Effector memory CD8-positive, alpha-beta T cell (primary cell): ENCODE data around the gene CEACAM3.

Source experiments
- ATAC-seq: fragments of 150-1000 bp; cut with Tn5 transposase; replicated peaks from 2 replicates; pipeline ENCODE4 v1.10.0; 2021; ENCODE audit warnings: mild to moderate bottlenecking, moderate library complexity
- DNase-seq, 3 experiments: peaks; one replicate each; pipeline ENCODE4 v3.0.0; 2021
- H3K27ac Mint-ChIP-seq, 2 donors: one replicate each; pipeline ENCODE4 v1.8.0; 2022; ENCODE audit warnings: mild to moderate bottlenecking in 2 of 2, mixed read lengths in 2 of 2, moderate library complexity in 2 of 2
- H3K27me3 Mint-ChIP-seq, 2 donors: one replicate each; pipeline ENCODE4 v1.8.0; 2022; ENCODE audit warnings: mixed read lengths in 2 of 2
- H3K36me3 Mint-ChIP-seq: one replicate; pipeline ENCODE4 v1.8.0; 2022; ENCODE audit warnings: mild to moderate bottlenecking, moderate library complexity, mixed read lengths; ENCODE audit not compliant: insufficient read depth
- H3K4me1 Mint-ChIP-seq, 2 donors: one replicate each; pipeline ENCODE4 v1.8.0; 2022; ENCODE audit warnings: low read depth in 2 of 2, mixed read lengths in 2 of 2
- H3K4me3 Mint-ChIP-seq, 2 donors: one replicate each; pipeline ENCODE4 v1.8.0; 2022; ENCODE audit warnings: mild to moderate bottlenecking in 2 of 2, mixed read lengths in 2 of 2, moderate library complexity in 2 of 2
- H3K9me3 Mint-ChIP-seq, 2 donors: one replicate each; pipeline ENCODE4 v1.8.0; 2022; ENCODE audit warnings: mixed read lengths in 2 of 2

The CEACAM3 gene

DNA sequence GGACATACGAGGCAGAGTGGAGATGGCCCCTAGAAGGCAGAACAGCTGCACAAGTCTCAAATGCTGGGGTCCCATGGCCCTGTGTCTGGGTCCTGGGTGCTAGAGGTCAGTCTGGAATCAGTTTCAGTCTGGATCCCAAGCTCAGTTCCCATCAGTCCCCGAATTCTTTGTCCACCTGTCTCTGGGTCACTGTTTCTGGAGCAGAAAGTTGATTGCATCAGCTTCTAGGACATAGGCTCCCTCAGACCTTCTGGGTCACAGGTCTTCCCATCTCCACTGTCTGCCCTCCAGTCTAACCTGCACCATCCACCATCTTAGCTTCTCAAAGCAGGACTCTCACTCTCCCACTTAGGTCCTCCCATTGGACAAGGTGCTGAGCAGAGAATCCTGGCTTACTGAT is 42.8 kb downstream of the CEACAM3 start:
- Mint-ChIP-seq H3K9me3 (no peaks in the 10 kb centered on the region), H3K27me3 (peaks cover 42 to 60% of the 10 kb centered on the region in 2 donors), H3K36me3 (no peaks in the 10 kb centered on the region), H3K4me1 (no peaks in the 10 kb centered on the region), H3K4me3 (no peak overlapping the region), H3K27ac (no peak overlapping the region)
- DNase-seq, result no peak
- no peak for ATAC-seq

DNA sequence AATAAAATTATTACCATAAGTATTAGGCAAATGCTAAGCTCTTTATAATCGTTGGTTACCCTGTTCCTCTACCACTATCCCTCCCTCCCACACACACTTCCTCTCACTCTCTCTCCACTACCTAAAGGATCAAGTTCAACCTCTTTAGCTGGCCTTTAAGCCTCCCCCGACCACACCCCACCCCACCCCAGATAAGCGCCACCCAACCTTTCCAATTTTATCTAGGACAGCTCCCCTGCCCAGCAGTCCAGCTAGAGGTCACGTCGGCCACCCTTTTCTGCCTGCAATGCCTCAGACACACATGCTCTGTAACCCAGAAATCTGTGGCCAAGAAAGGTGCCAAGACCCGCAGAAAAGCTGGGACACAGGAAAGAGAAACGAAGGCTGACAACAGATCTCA is 47.0 kb downstream of the CEACAM3 start:
- H3K27ac Mint-ChIP-seq, result peak overlapping the region in 1 of 2 donors; percentile 8
- H3K4me3 Mint-ChIP-seq, result no peak overlapping the region
- H3K27me3 Mint-ChIP-seq, result peaks cover 12 to 29% of the 10 kb centered on the region in 2 donors
- no peak for DNase-seq
- H3K4me1 Mint-ChIP-seq, result no peaks in the 10 kb centered on the region
- H3K36me3 Mint-ChIP-seq, result no peaks in the 10 kb centered on the region
- no peak for ATAC-seq
- no peaks in the 10 kb centered on the region for H3K9me3 Mint-ChIP-seq

DNA sequence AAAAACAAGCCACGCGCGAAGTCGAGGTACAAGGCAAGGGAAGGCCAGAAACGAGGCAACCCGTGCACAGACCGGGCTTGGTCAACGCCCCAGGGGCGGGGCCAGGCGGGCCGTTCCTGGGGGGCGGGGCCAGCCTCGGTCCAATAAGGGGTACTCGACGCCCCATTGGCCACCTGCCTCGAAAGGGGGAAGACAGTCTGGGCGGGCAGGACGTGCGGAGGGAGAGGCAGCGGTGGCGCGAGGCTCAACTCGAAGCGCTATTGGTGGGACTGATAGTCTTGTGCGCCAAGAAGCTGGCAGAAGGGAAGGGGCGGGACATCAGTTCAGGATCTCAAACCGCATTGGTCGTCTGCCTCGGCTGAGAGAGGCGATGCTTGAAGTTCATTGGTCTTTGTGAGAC is 48.2 kb downstream of the CEACAM3 start, which contains the start of gene LYPD4:
TSS of gene LYPD4 (minus strand) at position 83 of the 400 bp plus-strand sequence. CDS start 5,398 bp downstream, outside the sequence.
- H3K27me3 Mint-ChIP-seq, result peaks cover 0 to 27% of the 10 kb centered on the region in 2 donors
- no peaks in the 10 kb centered on the region for H3K4me1 Mint-ChIP-seq
- no peak within 1 kb of the TSS for H3K4me3 Mint-ChIP-seq
- ATAC-seq (no peak), DNase-seq (no peak)
- no peaks in the 10 kb centered on the region for H3K9me3 Mint-ChIP-seq
- H3K36me3 Mint-ChIP-seq, result no peaks in the 10 kb centered on the region
- peak within 1 kb of the TSS in 1 of 2 donors; percentile 8 for H3K27ac Mint-ChIP-seq

DNA sequence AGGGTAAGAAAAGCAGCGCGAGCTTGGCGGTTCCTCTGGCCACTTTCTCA is 48.4 kb downstream of the CEACAM3 start, which contains the start of gene DMRTC2:
TSS of gene DMRTC2 (plus strand) at position 42 of the 50 bp plus-strand sequence. CDS start 2,387 bp downstream, outside the sequence.
- Mint-ChIP-seq H3K27me3 (peaks cover 0 to 24% of the 10 kb centered on the region in 2 donors), H3K4me1 (no peaks in the 10 kb centered on the region), H3K36me3 (no peaks in the 10 kb centered on the region), H3K4me3 (no peak within 1 kb of the TSS), H3K27ac (no peak within 1 kb of the TSS), H3K9me3 (no peaks in the 10 kb centered on the region)
- ATAC-seq (no peak), DNase-seq (no peak)

DNA sequence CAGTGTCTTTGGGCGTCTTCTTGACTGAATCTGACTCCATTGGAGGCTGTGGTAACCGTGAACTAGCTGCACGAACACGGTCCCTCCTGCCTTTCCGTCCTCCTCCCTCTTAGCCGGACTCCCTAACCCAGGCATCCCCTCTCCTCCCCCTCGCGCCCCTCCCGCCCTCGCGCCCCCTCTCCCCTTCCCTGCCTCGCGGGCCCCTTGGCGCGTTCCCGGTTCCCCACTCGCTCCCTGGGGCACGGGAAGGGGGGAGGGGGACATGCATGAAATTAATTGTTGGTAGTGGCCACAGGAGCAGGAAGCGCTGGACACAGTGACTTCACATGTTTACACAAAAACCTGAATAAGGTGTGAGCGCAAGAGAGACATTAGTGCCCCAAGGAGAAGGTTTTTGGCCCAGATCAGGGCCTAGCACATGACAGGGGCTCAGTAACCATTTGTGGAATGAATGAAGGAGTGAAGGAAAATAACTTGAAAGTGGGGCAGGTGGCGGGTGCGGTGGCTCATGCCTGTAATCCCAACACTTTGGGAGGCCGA is 48.7 kb downstream of the CEACAM3 start:
- no peak for ATAC-seq
- no peaks in the 10 kb centered on the region for H3K36me3 Mint-ChIP-seq

DNA sequence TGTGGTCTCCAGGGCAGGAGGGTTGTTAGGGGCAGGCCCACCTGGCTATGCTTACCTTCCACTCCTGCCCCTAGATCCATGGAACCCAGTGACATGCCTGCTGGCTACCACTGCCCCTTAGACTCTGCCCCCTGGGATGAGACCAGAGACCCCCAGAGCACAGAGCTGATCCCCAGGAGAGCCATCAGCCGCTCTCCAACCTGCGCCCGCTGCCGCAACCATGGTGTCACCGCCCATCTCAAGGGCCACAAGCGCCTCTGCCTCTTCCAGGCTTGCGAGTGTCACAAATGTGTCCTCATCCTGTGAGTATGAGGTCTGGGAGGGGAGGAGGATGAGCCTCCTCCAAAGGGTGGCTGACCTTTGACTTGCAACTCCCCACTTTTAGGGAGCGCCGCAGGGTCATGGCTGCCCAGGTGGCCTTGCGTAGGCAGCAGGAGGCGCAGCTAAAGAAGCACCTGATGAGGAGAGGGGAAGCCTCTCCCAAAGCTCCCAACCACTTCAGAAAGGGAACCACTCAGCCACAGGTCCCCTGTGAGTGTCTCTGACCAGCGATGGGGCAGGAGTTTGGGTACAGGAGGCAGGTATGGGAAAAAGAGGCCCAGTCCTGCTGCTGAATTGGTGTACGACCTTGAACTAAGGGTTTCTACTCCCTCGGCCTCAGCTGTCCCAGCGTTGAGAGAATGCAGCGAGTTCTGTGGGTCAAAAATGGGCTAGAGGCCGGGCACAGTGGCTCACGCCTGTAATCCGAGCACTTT is 51.1 kb downstream of the CEACAM3 start:
- no peak overlapping the region for H3K4me3 Mint-ChIP-seq
- ATAC-seq, result no peak
- no peaks in the 10 kb centered on the region for H3K9me3 Mint-ChIP-seq
- DNase-seq, result no peak
- no peaks in the 10 kb centered on the region for H3K4me1 Mint-ChIP-seq
- peaks cover 5 to 37% of the 10 kb centered on the region in 2 donors for H3K27me3 Mint-ChIP-seq
- H3K27ac Mint-ChIP-seq, result no peak overlapping the region
- no peaks in the 10 kb centered on the region for H3K36me3 Mint-ChIP-seq

More for the DNA sequence above, 48.7 kb downstream of the CEACAM3 start:
- peaks cover 0 to 21% of the 10 kb centered on the region in 2 donors for H3K27me3 Mint-ChIP-seq
- no peak overlapping the region for H3K4me3 Mint-ChIP-seq
- no peak overlapping the region for H3K27ac Mint-ChIP-seq
- H3K4me1 Mint-ChIP-seq, result no peaks in the 10 kb centered on the region
- H3K9me3 Mint-ChIP-seq, result no peaks in the 10 kb centered on the region
- DNase-seq, result no peak

DNA sequence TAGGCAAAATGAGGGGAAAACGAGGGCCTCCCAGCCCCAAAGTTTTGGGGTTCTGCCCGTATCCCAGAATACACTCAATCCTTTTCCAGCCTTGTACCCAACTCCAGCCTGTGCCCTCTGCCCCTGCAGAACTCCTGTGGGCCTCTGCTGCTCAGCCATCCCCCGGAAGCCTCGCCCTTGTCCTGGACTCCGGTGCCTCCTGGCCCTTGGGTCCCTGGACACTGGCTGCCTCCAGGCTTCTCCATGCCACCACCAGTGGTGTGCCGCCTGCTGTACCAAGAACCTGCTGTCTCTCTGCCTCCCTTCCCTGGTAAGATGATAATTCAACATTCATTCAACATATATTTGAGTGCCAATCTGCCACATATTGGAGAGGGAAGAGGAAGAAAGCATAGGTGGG is 52.3 kb downstream of the CEACAM3 start:
- no peaks in the 10 kb centered on the region for H3K9me3 Mint-ChIP-seq
- H3K27ac Mint-ChIP-seq, result no peak overlapping the region
- no peaks in the 10 kb centered on the region for H3K36me3 Mint-ChIP-seq
- ATAC-seq, result no peak
- no peak for DNase-seq
- peaks cover 5 to 37% of the 10 kb centered on the region in 2 donors for H3K27me3 Mint-ChIP-seq
- H3K4me3 Mint-ChIP-seq, result no peak overlapping the region
- no peaks in the 10 kb centered on the region for H3K4me1 Mint-ChIP-seq

DNA sequence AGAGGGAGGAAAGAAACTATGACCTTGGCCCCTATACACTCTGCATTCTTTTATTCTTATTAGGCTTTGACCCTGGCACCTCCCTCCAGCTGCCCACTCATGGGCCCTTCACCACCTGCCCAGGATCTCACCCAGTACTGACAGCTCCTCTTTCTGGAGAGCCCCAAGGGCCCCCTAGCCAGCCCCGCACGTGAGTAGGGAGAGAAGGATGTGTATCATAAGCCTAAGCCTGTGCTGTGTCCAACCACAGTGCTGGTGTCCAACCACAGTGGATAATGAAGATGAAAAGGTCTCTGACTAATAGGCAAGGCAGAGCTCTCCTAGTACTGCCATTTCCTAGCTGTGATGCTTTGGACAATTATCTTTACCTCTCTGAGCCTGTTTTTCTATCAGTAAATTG is 52.7 kb downstream of the CEACAM3 start:
- H3K4me3 Mint-ChIP-seq, result no peak overlapping the region
- H3K36me3 Mint-ChIP-seq, result no peaks in the 10 kb centered on the region
- peak overlapping the region in 1 of 2 donors; percentile 18 for H3K27ac Mint-ChIP-seq
- H3K27me3 Mint-ChIP-seq, result peaks cover 5 to 36% of the 10 kb centered on the region in 2 donors
- no peaks in the 10 kb centered on the region for H3K4me1 Mint-ChIP-seq
- ATAC-seq, result no peak
- H3K9me3 Mint-ChIP-seq, result no peaks in the 10 kb centered on the region
- no peak for DNase-seq

DNA sequence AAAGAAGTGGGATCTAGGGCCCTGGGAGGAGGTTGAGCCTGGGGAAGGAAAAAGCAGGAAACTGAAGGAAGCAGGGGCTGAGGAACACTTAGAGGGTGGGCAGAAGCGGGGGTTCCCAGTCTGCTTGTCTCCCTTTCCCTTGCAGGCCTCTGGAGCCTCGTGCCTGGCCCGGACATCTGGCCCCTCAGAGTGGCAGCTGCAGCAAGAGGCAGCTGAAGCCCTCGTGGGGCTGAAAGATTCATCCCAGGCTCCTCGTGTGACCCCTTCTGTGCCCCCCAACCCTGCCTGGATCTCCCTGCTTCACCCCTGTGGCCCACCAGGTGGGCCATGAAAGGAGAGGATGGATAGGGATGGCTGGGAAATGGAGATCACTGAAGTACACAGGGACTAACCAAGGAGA is 54.0 kb downstream of the CEACAM3 start:
- ATAC-seq (no peak), DNase-seq (no peak)
- H3K4me1 Mint-ChIP-seq, result no peaks in the 10 kb centered on the region
- no peaks in the 10 kb centered on the region for H3K36me3 Mint-ChIP-seq
- peaks cover 16 to 44% of the 10 kb centered on the region in 2 donors for H3K27me3 Mint-ChIP-seq
- no peak overlapping the region for H3K27ac Mint-ChIP-seq
- H3K4me3 Mint-ChIP-seq, result no peak overlapping the region
- H3K9me3 Mint-ChIP-seq, result no peaks in the 10 kb centered on the region

DNA sequence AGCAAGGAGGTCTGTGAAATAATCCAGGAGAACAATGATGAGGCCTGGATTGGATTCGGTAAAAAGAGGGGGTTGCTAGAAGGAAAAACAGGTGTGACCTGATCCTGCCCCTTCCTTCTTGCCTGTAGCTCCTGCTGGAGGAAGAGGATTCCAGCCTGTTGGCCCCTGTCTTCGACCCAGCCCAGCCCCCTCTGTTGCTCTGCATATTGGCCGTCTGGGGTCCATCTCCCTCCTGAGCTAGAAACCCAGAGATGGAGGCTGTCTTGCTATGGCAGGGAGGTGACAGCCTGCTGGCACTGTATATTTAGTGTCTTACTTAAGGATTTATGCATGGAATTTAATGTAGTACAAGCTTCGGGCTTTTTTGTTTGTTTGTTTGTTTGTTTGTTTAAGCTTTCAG is 55.1 kb downstream of the CEACAM3 start:
- ATAC-seq (no peak), DNase-seq (no peak)
- Mint-ChIP-seq H3K27ac (no peak overlapping the region), H3K36me3 (no peaks in the 10 kb centered on the region), H3K4me1 (no peaks in the 10 kb centered on the region), H3K27me3 (peaks cover 16 to 44% of the 10 kb centered on the region in 2 donors), H3K9me3 (no peaks in the 10 kb centered on the region), H3K4me3 (no peak overlapping the region)

DNA sequence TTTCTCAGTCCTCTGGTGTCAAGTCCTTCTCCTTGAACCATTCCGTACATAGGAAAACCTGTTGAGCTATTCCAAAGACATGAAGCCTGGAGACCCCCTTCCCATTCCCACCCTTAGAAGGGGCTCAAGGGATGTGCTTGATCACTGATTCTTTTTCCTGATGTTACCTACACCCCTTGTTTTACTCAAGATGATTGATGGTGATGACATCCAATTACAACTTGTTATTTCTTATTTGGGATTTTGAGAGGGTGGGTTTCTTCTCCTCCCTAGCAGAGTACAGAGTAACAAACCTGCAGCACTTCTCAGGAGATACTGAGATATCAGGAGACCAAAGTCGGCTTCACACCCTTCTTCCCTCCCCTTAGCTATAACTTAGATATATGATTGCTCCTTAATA is 57.0 kb downstream of the CEACAM3 start:
- Mint-ChIP-seq H3K9me3 (no peaks in the 10 kb centered on the region), H3K4me3 (no peak overlapping the region), H3K4me1 (no peaks in the 10 kb centered on the region), H3K36me3 (no peaks in the 10 kb centered on the region), H3K27ac (no peak overlapping the region), H3K27me3 (peaks cover 16 to 44% of the 10 kb centered on the region in 2 donors)
- ATAC-seq (no peak), DNase-seq (no peak)

DNA sequence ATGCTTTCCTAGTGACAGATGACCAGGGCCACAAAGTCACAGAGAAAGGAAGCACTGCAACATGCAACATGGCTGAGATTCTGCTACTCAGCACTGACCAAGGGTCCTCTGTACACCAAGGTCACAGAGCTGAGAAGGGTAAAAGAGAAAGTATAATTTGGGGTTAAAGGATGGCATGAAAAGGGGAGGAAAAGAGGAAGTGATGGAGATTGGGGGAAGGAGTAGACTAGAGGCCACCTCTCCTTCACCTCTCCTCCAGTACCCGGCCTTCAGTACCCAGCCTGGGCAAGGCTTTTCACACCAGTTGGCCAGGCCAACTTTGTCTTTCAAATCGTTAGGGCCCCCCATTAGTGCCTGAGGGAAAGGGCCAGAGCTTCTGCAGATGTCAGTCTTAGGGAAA is 57.4 kb downstream of the CEACAM3 start:
- no peaks in the 10 kb centered on the region for H3K9me3 Mint-ChIP-seq
- H3K36me3 Mint-ChIP-seq, result no peaks in the 10 kb centered on the region
- H3K4me1 Mint-ChIP-seq, result no peaks in the 10 kb centered on the region
- ATAC-seq (no peak), DNase-seq (no peak)
- H3K27me3 Mint-ChIP-seq, result peaks cover 16 to 41% of the 10 kb centered on the region in 2 donors
- H3K27ac Mint-ChIP-seq, result no peak overlapping the region
- no peak overlapping the region for H3K4me3 Mint-ChIP-seq

DNA sequence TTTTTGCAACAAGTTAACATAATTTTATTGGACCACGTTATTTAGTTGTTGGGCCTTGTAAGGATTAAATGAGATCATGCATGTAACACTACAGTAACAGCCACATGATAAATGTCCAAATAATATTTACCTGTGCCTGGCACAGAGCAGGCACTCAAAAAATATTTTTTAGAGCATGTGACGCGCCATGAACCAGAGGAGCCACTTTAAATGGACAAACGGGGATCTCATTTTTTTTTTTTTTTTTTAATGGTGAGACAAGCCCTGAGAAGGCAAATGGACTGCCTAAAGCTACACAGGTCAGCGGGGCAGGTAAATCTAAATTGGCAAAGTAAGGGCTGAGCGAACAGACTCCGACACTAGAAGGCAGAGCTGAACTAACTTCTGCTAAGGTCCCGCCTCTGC is 62.8 kb downstream of the CEACAM3 start:
- no peak for ATAC-seq
- H3K9me3 Mint-ChIP-seq, result no peaks in the 10 kb centered on the region
- peaks cover 10 to 11% of the 10 kb centered on the region in 2 donors for H3K27me3 Mint-ChIP-seq
- peak overlapping the region; percentile 81 to 90 for H3K27ac Mint-ChIP-seq
- peak overlapping the region; percentile 81 to 89 for H3K4me3 Mint-ChIP-seq
- H3K4me1 Mint-ChIP-seq, result peaks cover 35 to 37% of the 10 kb centered on the region in 2 donors
- DNase-seq, result no peak
- H3K36me3 Mint-ChIP-seq, result peaks cover 47% of the 10 kb centered on the region

DNA sequence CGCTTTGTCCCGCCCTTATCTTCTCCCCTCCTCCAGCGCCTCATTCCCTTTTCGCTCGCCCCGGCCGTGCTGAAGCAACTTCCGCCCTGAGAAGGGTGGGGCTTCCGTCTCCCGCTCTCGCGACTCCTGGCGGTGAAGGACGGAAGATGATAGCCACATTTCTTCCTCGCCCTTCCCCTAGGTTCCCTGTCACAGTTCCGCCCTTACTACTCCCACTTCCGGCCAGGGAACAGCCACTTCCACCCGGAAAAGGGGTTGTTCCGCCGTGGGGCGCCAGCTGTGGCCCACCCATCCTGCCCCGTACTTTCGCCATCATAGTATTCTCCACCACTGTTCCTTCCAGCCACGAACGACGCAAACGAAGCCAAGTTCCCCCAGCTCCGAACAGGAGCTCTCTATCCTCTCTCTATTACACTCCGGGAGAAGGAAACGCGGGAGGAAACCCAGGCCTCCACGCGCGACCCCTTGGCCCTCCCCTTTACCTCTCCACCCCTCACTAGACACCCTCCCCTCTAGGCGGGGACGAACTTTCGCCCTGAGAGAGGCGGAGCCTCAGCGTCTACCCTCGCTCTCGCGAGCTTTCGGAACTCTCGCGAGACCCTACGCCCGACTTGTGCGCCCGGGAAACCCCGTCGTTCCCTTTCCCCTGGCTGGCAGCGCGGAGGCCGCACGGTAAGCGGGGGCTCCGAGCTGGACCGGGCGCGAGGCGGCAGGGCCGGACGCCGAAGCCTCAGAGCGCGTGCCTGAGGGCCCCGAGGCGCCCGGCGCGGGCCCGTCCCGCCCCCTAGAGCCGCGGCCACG is 63.4 kb downstream of the CEACAM3 start, which contains the start of gene RPS19:
TSS of gene RPS19 (plus strand) at position 638 of the 801 bp plus-strand sequence. CDS start 520 bp downstream, outside the sequence.
- H3K27me3 Mint-ChIP-seq, result peaks cover 4 to 5% of the 10 kb centered on the region in 2 donors
- H3K9me3 Mint-ChIP-seq, result no peaks in the 10 kb centered on the region
- peaks cover 53% of the 10 kb centered on the region for H3K36me3 Mint-ChIP-seq
- peak; percentile 82 for ATAC-seq
- H3K27ac Mint-ChIP-seq, result peak within 1 kb of the TSS; percentile 81 to 90
- DNase-seq, result peak; percentile 98 to 99 (median 98)
- peaks cover 37 to 39% of the 10 kb centered on the region in 2 donors for H3K4me1 Mint-ChIP-seq
- peak within 1 kb of the TSS; percentile 81 to 89 for H3K4me3 Mint-ChIP-seq
